Activated T-helper 1 cell treated with anti-CD3 and anti-CD28 coated beads, Interleukin-12 subunit alpha, Interleukin-12 subunit beta, Interleukin-2, Interleukin-4 antibody, amounts not matched to agents 30 ng/mL and 10 ng/mL and 1 ng/mL, durations not matched to agents 14 hours and 24 hours and 36 hours (primary cell): Measurements from ENCODE around the gene YBX1. TPM values are rescaled to one million over a fixed set of nuclear protein-coding genes. Genes with fewer than 3 reads are reported as not detected.
"Not testable (repeated sequence)": the region's sequence is repeated elsewhere in the genome, so short reads cannot be mapped to it uniquely, and the experiment has no call there.

ENCODE experiments used
- DNase-seq: peaks from one replicate; pipeline ENCODE4 v3.0.0; 2021; ENCODE audit warnings: low spot score
- H3K27ac Mint-ChIP-seq: one replicate; pipeline ENCODE4 v1.8.0; 2021; ENCODE audit warnings: mild to moderate bottlenecking, mixed read lengths
- H3K27me3 Mint-ChIP-seq: one replicate; pipeline ENCODE4 v1.8.0; 2022; ENCODE audit warnings: mild to moderate bottlenecking, moderate library complexity, mixed read lengths; ENCODE audit not compliant: insufficient read depth
- H3K36me3 Mint-ChIP-seq: one replicate; pipeline ENCODE4 v1.8.0; 2021; ENCODE audit warnings: low read depth, mixed read lengths
- H3K4me1 Mint-ChIP-seq: one replicate; pipeline ENCODE4 v1.8.0; 2021; ENCODE audit warnings: low read depth, mixed read lengths
- H3K4me3 Mint-ChIP-seq: one replicate; pipeline ENCODE4 v1.8.0; 2021; ENCODE audit warnings: mild to moderate bottlenecking, moderate library complexity, mixed read lengths
- H3K9me3 Mint-ChIP-seq: one replicate; pipeline ENCODE4 v1.8.0; 2021; ENCODE audit warnings: mixed read lengths
- intact Hi-C: fragments of 100-400 bp; cut with micrococcal nuclease; formaldehyde crosslinking; loops from one replicate; pipeline ENCODE4 v1.15.1; 2024
- total RNA-seq: library from RNA; stranded (reverse); gene quantifications from 2 replicates; pipeline ENCODE4 v1.2.3, GENCODE V29; 2022

The YBX1 gene
- total RNA-seq, 1 donor from 2014 or later: 774 TPM

DNA sequence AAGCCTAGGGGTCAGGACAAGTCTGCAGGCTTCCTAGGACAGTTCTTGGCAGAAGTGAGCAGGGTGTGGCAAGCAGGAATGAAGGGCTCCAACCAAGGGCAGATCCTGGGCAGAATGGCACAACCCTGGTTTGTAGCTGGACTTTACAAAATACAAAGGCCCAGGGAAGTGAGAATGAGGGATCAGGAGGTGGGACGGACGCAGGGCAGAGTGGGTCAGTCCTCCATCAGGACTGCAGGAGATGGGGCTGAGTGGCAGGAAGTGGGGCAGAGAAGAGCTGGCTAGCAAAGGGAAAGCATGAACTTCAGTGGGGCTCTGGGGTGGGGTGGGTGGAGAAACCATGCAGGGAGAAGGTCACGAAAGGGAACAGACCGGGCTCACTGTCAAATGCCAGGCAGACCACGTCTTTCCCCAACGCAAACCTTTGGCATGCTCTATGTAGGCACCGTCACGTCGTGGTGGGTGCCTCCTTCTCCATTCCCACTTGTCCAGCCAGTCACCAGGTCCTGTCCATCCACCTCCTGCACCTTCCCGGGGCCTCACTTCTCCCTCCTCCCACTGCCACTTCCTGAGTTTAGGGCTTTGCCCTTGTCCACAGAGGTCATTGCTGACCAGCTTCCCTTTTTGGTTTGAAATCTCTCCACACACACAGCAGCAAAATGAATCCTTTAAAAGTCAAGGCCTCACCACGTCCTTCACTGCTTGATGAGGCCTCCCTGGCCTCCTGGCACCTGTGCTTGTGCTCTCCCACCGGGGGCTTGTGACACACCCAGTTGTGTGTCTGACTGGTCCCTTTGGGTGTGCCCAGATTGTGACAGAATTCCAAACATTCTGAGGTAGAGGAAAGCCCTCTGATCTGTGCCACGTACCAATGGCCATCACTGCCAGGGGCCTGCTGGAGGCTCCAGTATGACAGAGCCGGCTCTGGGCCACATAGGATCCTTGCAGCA, 66.5 kb downstream of the YBX1 start:
- Mint-ChIP-seq H3K4me3 (no peak overlapping the region), H3K27ac (no peak overlapping the region), H3K9me3 (no peaks in the 10 kb centered on the region), H3K27me3 (no peaks in the 10 kb centered on the region), H3K36me3 (peaks cover 45% of the 10 kb centered on the region), H3K4me1 (no peaks in the 10 kb centered on the region)
- intact Hi-C loops: loop anchor here (5.0 kb wide), 2 partner anchors 406 to 601 kb away; no protein-coding TSS in a partner anchor
- no peak for DNase-seq

DNA sequence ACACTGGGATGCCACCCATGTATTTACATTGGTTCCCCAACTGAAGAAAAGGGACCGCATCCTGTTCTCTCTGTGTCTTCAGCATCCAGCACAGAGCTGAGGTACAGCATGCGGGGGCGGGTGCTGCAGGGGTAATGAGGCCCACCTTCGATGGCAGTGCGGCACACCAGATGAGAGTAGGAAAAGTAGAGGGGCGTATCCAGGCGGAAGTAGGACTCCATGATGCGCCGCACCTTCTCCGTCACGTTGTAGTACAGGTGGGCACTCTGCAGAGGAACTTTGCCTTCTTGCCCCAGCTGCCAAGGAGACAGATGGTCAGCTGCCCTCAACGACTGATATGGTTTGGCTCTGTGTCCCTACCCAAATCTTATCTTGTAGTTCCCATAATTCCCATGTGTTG, 67.8 kb downstream of the YBX1 start:
- DNase-seq: no peak

DNA sequence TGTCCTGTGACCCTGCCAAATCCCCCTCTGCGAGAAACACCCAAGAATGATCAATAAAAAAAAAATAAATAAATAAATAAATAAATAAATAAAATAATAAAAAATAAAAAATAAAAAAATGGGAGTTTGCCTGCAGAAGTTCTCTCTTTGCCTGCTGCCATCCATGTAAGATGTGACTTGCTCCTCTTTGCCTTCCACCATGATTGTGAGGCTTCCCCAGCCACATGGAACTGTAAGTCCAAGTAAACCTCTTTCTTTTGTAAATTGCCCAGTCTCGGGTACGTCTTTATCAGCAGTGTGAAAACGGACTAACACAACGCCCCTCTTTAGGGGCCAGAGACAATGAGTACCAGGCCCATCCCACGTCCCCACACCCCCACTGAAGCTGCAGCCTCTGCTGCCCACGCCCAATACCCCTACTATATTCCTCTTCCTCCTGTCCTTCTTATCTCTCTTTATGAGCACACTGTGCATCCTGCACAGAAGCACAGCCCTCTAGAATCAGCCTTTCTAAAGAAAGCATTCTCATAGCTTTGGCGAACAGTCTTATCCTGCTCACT, 69.4 kb downstream of the YBX1 start:
- H3K4me3 Mint-ChIP-seq, H3K27ac Mint-ChIP-seq, H3K9me3 Mint-ChIP-seq, DNase-seq, intact Hi-C loops, H3K27me3 Mint-ChIP-seq, H3K4me1 Mint-ChIP-seq: not testable (repeated sequence)
- H3K36me3 Mint-ChIP-seq: peaks cover 64% of the 10 kb centered on the region

More for the DNA sequence above, 67.8 kb downstream of the YBX1 start:
- intact Hi-C loops: no loop called here
- Mint-ChIP-seq H3K4me3 (no peak overlapping the region), H3K9me3 (no peaks in the 10 kb centered on the region), H3K27ac (no peak overlapping the region), H3K27me3 (no peaks in the 10 kb centered on the region), H3K4me1 (no peaks in the 10 kb centered on the region), H3K36me3 (peaks cover 55% of the 10 kb centered on the region)

DNA sequence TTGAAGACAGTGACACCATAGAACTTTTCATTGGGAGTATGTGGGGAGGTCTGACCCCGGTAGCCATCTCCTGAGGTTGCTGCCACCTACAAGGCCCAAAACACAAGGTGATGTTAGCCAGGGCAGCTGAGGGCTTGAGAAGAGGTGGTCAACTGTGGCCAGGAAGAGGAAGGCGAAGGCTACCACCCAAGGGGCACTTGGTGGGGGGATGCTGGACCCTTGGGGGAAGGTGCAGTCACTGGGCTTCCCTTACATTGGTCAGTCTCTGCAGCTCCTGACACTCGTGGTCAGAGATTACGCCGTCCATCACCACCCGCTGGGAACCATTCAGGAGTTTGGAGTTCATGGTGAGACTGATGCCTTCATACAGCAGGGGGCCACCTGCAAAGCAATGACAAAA, 70.1 kb downstream of the YBX1 start:
- Mint-ChIP-seq H3K27me3 (no peaks in the 10 kb centered on the region), H3K27ac (no peak overlapping the region), H3K36me3 (peaks cover 64% of the 10 kb centered on the region), H3K4me3 (no peak overlapping the region), H3K4me1 (no peaks in the 10 kb centered on the region), H3K9me3 (no peaks in the 10 kb centered on the region)
- no peak for DNase-seq
- intact Hi-C loops: no loop called here

DNA sequence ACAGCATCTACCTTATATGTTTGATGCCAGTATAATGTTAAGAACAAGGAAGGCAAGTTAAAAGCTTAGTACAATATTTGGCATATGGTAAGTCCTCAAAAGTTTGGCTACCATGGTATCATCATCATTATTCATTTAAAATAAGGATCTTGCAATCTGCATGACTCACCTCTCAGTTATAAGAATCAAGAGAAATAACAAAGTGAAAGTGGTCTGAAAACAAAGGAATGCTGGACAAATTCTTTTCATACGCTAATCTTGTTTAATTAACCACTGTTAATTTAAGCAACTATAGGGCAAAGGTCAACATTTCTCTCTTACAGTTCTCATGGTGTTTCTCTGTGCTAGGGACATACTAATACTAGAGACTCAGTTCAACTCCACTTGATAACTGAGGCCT, 70.9 kb downstream of the YBX1 start:
- no peak overlapping the region for H3K27ac Mint-ChIP-seq

More for the DNA sequence above, 70.9 kb downstream of the YBX1 start:
- Mint-ChIP-seq H3K36me3 (peaks cover 70% of the 10 kb centered on the region), H3K9me3 (no peaks in the 10 kb centered on the region), H3K4me1 (no peaks in the 10 kb centered on the region), H3K4me3 (no peak overlapping the region), H3K27me3 (no peaks in the 10 kb centered on the region)
- intact Hi-C loops: no loop called here
- DNase-seq: no peak

Other genes with a start within 250 kb of the YBX1 start
- not detected in 2 replicates for gene ZMYND12, start 226.4 kb upstream of the YBX1 start, total RNA-seq
- gene PPCS, start 225.9 kb upstream of the YBX1 start, total RNA-seq: 40.1 and 48.0 TPM in 2 replicates
- gene CCDC30, start 219.1 kb upstream of the YBX1 start, total RNA-seq: 1.0 and 1.9 TPM in 2 replicates
- 89.7 and 94.6 TPM in 2 replicates for gene PPIH, start 24.0 kb upstream of the YBX1 start, total RNA-seq
- not detected in 2 replicates for gene CLDN19, start 57.8 kb downstream of the YBX1 start, total RNA-seq
- gene P3H1, start 84.6 kb downstream of the YBX1 start, total RNA-seq: 44.9 and 51.4 TPM in 2 replicates
- 6.4 and 7.6 TPM in 2 replicates for gene C1orf50, start 84.8 kb downstream of the YBX1 start, total RNA-seq
- 0.12 and 0.29 TPM in 2 replicates for gene TMEM269, start 102.6 kb downstream of the YBX1 start, total RNA-seq
- gene ERMAP, start 134.7 kb downstream of the YBX1 start, total RNA-seq: 3.4 and 3.7 TPM in 2 replicates
- 6.4 and 8.2 TPM in 2 replicates for gene SVBP, start 135.0 kb downstream of the YBX1 start, total RNA-seq
- 10.0 and 12.9 TPM in 2 replicates for gene ZNF691, start 164.2 kb downstream of the YBX1 start, total RNA-seq